HEK293T (cell line): ENCODE data around the gene HNRNPAB.

Source experiments
- CTCF ChIA-PET: fragments of 350-600 bp; formaldehyde crosslinking; extraction: SDS; loops from one replicate; lab custom pipeline; 2021; ENCODE audit warnings: antibody characterized with exemption, inconsistent platforms; lab: Yijun Ruan, JAX
- POLR2A ChIA-PET: fragments of 350-600 bp; formaldehyde crosslinking; extraction: SDS; loops from one replicate; lab custom pipeline; 2020; ENCODE audit warnings: antibody characterized with exemption, inconsistent platforms; lab: Yijun Ruan, JAX
- DNase-seq: peaks from one replicate; pipeline ENCODE4 v3.0.0; 2012; ENCODE audit warnings: mixed read lengths; ENCODE audit errors: extremely low spot score
- ARNT ChIP-seq: fragments of 450-650 bp; IDR thresholded peaks from 2 replicates; pipeline ENCODE4 v1.6.1; 2017; ENCODE audit warnings: mild to moderate bottlenecking
- BHLHE40 ChIP-seq: fragments of 450-650 bp; IDR thresholded peaks from 2 replicates; pipeline ENCODE4 v1.6.1; 2016; ENCODE audit warnings: mild to moderate bottlenecking, moderate library complexity, borderline replicate concordance
- CTBP1 ChIP-seq: fragments of 450-650 bp; IDR thresholded peaks from 2 replicates; pipeline ENCODE4 v1.6.1; 2016; ENCODE audit warnings: borderline replicate concordance
- ELF4 ChIP-seq: fragments of 450-650 bp; IDR thresholded peaks from 2 replicates; pipeline ENCODE4 v1.6.1; 2017; ENCODE audit warnings: antibody characterized with exemption
- FOXA1 ChIP-seq: fragments of 450-650 bp; IDR thresholded peaks from 2 replicates; pipeline ENCODE4 v1.6.1; 2016; ENCODE audit warnings: mild to moderate bottlenecking
- FOXK2 ChIP-seq: fragments of 450-650 bp; IDR thresholded peaks from 2 replicates; pipeline ENCODE4 v1.6.1; 2016; ENCODE audit warnings: mild to moderate bottlenecking
- FOXM1 ChIP-seq: fragments of 450-650 bp; IDR thresholded peaks from 2 replicates; pipeline ENCODE4 v1.6.1; 2017; ENCODE audit warnings: mild to moderate bottlenecking, borderline replicate concordance
- HDGF ChIP-seq: fragments of 450-650 bp; IDR thresholded peaks from 2 replicates; pipeline ENCODE4 v1.6.1; 2017; ENCODE audit warnings: antibody characterized with exemption, borderline replicate concordance
- L3MBTL2 ChIP-seq: fragments of 450-650 bp; conservative IDR thresholded peaks from 2 replicates; pipeline ENCODE4 v1.6.1; 2016; ENCODE audit warnings: mild to moderate bottlenecking
- LEF1 ChIP-seq: fragments of 450-650 bp; IDR thresholded peaks from 2 replicates; pipeline ENCODE4 v1.6.1; 2017; ENCODE audit warnings: mild to moderate bottlenecking, borderline replicate concordance
- NFRKB ChIP-seq: fragments of 450-650 bp; IDR thresholded peaks from 2 replicates; pipeline ENCODE4 v1.6.1; 2016; ENCODE audit warnings: mild to moderate bottlenecking, moderate library complexity
- SP1 ChIP-seq: fragments of 450-650 bp; IDR thresholded peaks from 2 replicates; pipeline ENCODE4 v1.6.1; 2017
- SUZ12 ChIP-seq: fragments of 450-650 bp; IDR thresholded peaks from 2 replicates; pipeline ENCODE4 v1.6.1; 2016; ENCODE audit warnings: mild to moderate bottlenecking
- TARDBP ChIP-seq: fragments of 450-650 bp; IDR thresholded peaks from 2 replicates; pipeline ENCODE4 v1.6.1; 2016
- ZNF384 ChIP-seq: fragments of 450-650 bp; IDR thresholded peaks from 2 replicates; pipeline ENCODE4 v1.6.1; 2016
- TF ChIP-seq, protein P1 (sequence below): fragments of 450-650 bp; IDR thresholded peaks from 2 replicates; pipeline ENCODE4 v1.6.1; 2016

The HNRNPAB gene

GRCh38 chr5:178177569-178177968 lies 26.8 kb upstream of the HNRNPAB start:
- ChIA-PET CTCF (no interaction called here), POLR2A (interaction anchor here (1.2 kb wide), 1 partner anchor 27 kb away, joined by 5 read pairs; the partner anchor contains the start of gene HNRNPAB)
- no peak for DNase-seq

DNA sequence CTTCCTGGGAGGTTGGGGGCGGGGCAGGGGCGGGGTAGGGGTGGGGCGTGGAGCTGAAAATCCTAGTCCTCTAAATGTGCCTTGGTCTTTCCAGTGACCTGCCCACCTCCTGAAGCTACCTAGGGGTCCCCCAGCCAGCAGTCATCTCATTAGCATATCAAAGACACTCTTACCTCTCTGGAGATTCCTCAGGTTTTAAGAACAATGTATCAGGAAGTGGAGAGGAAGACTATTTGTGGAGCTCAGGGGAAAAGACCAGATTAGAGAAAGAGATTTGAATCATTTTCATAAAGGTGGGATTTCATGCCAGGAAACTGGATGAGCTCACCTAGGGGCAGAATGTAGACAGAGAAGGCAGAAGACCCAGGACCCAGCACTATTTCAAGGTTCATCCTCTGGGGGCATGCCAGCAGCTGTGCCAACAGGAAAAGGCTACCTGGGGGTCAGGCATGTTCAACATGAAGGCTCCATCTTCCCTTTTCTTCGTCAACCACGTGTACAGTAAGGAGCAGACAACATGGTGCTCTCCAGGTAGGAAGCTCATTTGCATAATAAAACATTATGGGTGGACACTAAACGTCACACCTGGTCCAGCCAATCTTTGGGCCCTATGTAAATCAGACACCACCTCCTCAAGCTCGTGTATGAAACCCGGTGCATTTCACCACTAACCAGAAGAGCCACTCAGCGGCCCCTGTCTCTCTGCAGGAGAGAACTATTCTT lies 24.0 kb upstream of the HNRNPAB start:
- POLR2A ChIA-PET = interaction anchor here (1.8 kb wide), 1 partner anchor 24 kb away, joined by 6 read pairs; the partner anchor contains the start of gene HNRNPAB
- CTCF ChIA-PET = interaction anchor here (0.8 kb wide), 1 partner anchor 105 kb away, joined by 3 read pairs; no protein-coding TSS in a partner anchor
- no peak for TF ChIP-seq ZNF384
- no peak for TF ChIP-seq FOXK2
- TF ChIP-seq SP1 = no peak
- no peak for TF ChIP-seq NFRKB
- TF ChIP-seq BHLHE40 = no peak
- TF ChIP-seq ELF4 = no peak
- TF ChIP-seq FOXA1 = no peak
- no peak for TF ChIP-seq SUZ12
- TF ChIP-seq LEF1 = no peak
- TF ChIP-seq TARDBP = no peak
- TF ChIP-seq FOXM1 = no peak
- TF ChIP-seq HDGF = no peak
- TF ChIP-seq CTBP1 = no peak
- TF ChIP-seq, protein P1, sequence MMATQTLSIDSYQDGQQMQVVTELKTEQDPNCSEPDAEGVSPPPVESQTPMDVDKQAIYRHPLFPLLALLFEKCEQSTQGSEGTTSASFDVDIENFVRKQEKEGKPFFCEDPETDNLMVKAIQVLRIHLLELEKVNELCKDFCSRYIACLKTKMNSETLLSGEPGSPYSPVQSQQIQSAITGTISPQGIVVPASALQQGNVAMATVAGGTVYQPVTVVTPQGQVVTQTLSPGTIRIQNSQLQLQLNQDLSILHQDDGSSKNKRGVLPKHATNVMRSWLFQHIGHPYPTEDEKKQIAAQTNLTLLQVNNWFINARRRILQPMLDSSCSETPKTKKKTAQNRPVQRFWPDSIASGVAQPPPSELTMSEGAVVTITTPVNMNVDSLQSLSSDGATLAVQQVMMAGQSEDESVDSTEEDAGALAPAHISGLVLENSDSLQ = no peak
- no peak for TF ChIP-seq L3MBTL2
- TF ChIP-seq ARNT = no peak
- no peak for DNase-seq

More at GRCh38 chr5:178177569-178177968, 26.8 kb upstream of the HNRNPAB start:
- TF ChIP-seq HDGF (no peak), ZNF384 (no peak), ELF4 (no peak), TARDBP (no peak), SP1 (no peak), LEF1 (no peak), SUZ12 (no peak)

DNA sequence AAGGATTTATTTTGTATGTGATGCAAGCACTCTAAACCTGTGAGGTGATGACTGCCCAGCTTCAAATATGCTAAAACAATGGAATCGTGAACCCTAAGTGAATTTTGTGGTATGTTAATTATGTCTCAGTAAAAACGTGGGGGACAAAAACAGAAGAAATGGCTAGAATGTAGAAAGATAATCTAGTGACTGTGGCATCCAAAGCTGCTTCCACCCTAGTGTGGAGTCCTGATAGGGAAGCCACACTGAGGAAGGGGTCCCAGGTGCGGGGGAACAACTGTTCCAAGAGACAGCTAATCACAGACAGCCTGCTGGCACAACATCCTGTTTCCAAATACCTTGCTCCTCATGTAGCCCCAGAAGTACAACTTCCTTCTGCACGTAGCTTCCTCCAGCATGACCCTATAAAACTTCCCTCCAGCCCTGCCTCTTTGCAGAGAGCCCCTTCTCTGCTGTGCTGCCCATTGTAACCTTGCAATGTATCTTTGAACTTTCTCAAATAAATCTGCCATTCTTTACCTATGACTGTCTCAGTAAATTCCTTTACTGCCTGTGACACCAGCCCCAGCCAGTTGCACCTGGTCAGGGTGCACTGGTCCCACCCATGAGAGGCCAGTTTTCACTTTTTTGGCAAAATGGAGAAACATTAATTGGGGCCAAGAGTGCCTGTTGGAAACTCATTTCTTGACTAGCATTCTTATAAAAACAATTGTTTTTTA lies 22.0 kb upstream of the HNRNPAB start:
- no peak for DNase-seq
- POLR2A ChIA-PET = no interaction called here
- CTCF ChIA-PET = no interaction called here
- TF ChIP-seq HDGF = no peak
- TF ChIP-seq BHLHE40 = no peak
- TF ChIP-seq, protein P1 = no peak
- TF ChIP-seq FOXK2 = no peak
- no peak for TF ChIP-seq L3MBTL2
- TF ChIP-seq ARNT = no peak
- no peak for TF ChIP-seq LEF1
- TF ChIP-seq TARDBP = no peak
- no peak for TF ChIP-seq NFRKB
- TF ChIP-seq CTBP1 = no peak
- no peak for TF ChIP-seq SP1

GRCh38 chr5:178186427-178186826 lies 17.9 kb upstream of the HNRNPAB start:
- TF ChIP-seq ELF4 = no peak
- ChIA-PET POLR2A (interaction anchor here (1.0 kb wide), 1 partner anchor 18 kb away, joined by 5 read pairs; the partner anchor contains the start of gene HNRNPAB), CTCF (no interaction called here)
- DNase-seq = no peak

GRCh38 chr5:178187014-178187413 lies 17.3 kb upstream of the HNRNPAB start, which contains the start of gene GMCL2:
Gene GMCL2 (minus strand): TSS chr5:178187371. CDS start chr5:178187299, 72 bp downstream.
- ChIA-PET POLR2A (interaction anchor here (1.0 kb wide), 1 partner anchor 17 kb away, joined by 5 read pairs; the partner anchor contains the start of gene HNRNPAB), CTCF (no interaction called here)
- DNase-seq = no peak
- TF ChIP-seq SP1 (no peak), HDGF (no peak), TARDBP (no peak)

- CTCF ChIA-PET = no interaction called here
Measured at GRCh38 chr5:178189433-178189832, 14.9 kb upstream of the HNRNPAB start.

More at GRCh38 chr5:178189433-178189832, 14.9 kb upstream of the HNRNPAB start:
- no peak for DNase-seq
- POLR2A ChIA-PET = interaction anchor here (1.1 kb wide), 1 partner anchor 15 kb away, joined by 5 read pairs; the partner anchor contains the start of gene HNRNPAB
- no peak for TF ChIP-seq FOXK2
- no peak for TF ChIP-seq TARDBP
- TF ChIP-seq HDGF = no peak
- no peak for TF ChIP-seq BHLHE40
- TF ChIP-seq ZNF384 = no peak
- no peak for TF ChIP-seq CTBP1
- TF ChIP-seq ELF4 = no peak
- TF ChIP-seq SUZ12 = no peak
- TF ChIP-seq NFRKB = no peak
- TF ChIP-seq, protein P1 = no peak
- no peak for TF ChIP-seq ARNT
- no peak for TF ChIP-seq SP1
- no peak for TF ChIP-seq LEF1
- TF ChIP-seq FOXM1 = no peak
- no peak for TF ChIP-seq L3MBTL2
- no peak for TF ChIP-seq FOXA1
